ENCODE results near the gene ZNF75A.
A peak's percentile ranks its signal among the peaks of the same experiment; 100 is the strongest.

- peak in 1 of 4 experiments; percentile 9 for TF ChIP-seq CTCF (IDR thresholded peaks at IDR 0.05)
- TF ChIP-seq POLR2AphosphoS5 (IDR thresholded peaks at IDR 0.05): peak; percentile 95
These were observed 40.9 kb upstream of the ZNF75A start for GRCh38 chr16:3264137-3265036.
